Stimulated activated CD8-positive, alpha-beta memory T cell treated with anti-CD3 and anti-CD28 coated beads, Interleukin-12 subunit alpha, Interleukin-12 subunit beta, amount 100 ng/mL, for 1 hour (primary cell): ENCODE results near the gene NRXN3.

Experiments used
- DNase-seq: peaks from one replicate; pipeline ENCODE4 v3.0.0-alpha.2; 2020; ENCODE audit warnings: low read depth

Gene NRXN3

GRCh38 chr14:78829274-78829673 is 659.1 kb downstream of the NRXN3 start:
- no peak for DNase-seq

GRCh38 chr14:78834766-78835451 is 664.7 kb downstream of the NRXN3 start:
- no peak for DNase-seq

- DNase-seq, result no peak
Measured at GRCh38 chr14:78835909-78836308, 665.7 kb downstream of the NRXN3 start.

GRCh38 chr14:78836777-78837176 is 666.6 kb downstream of the NRXN3 start:
- DNase-seq, result no peak

GRCh38 chr14:78838959-78839358 is 668.8 kb downstream of the NRXN3 start:
- no peak for DNase-seq

GRCh38 chr14:78840898-78841297 is 670.7 kb downstream of the NRXN3 start:
- DNase-seq, result no peak

GRCh38 chr14:78847801-78848200 is 677.6 kb downstream of the NRXN3 start:
- DNase-seq, result no peak

GRCh38 chr14:78848234-78848820 is 678.2 kb downstream of the NRXN3 start:
- DNase-seq, result no peak

GRCh38 chr14:78849952-78850351 is 679.8 kb downstream of the NRXN3 start:
- no peak for DNase-seq

GRCh38 chr14:78851189-78851588 is 681.0 kb downstream of the NRXN3 start:
- DNase-seq, result no peak

- no peak for DNase-seq
Measured at GRCh38 chr14:78852040-78852439, 681.9 kb downstream of the NRXN3 start.

GRCh38 chr14:78857974-78858373 is 687.8 kb downstream of the NRXN3 start:
- DNase-seq, result no peak

GRCh38 chr14:78863143-78863542 is 693.0 kb downstream of the NRXN3 start:
- DNase-seq, result no peak

GRCh38 chr14:78872837-78873236 is 702.7 kb downstream of the NRXN3 start:
- no peak for DNase-seq

- DNase-seq, result no peak
Measured at GRCh38 chr14:78873581-78873980, 703.4 kb downstream of the NRXN3 start.

GRCh38 chr14:78875049-78875448 is 704.9 kb downstream of the NRXN3 start:
- DNase-seq, result no peak

- no peak for DNase-seq
Measured at GRCh38 chr14:78885884-78886283, 715.7 kb downstream of the NRXN3 start.

- no peak for DNase-seq
Measured at GRCh38 chr14:78897443-78897842, 727.3 kb downstream of the NRXN3 start.

GRCh38 chr14:78902010-78902623 is 731.9 kb downstream of the NRXN3 start:
- no peak for DNase-seq

GRCh38 chr14:78904094-78904493 is 733.9 kb downstream of the NRXN3 start:
- DNase-seq, result no peak

- DNase-seq, result no peak
Measured at GRCh38 chr14:78917462-78917861, 747.3 kb downstream of the NRXN3 start.

GRCh38 chr14:78921856-78922255 is 751.7 kb downstream of the NRXN3 start:
- DNase-seq, result no peak

GRCh38 chr14:78927261-78927660 is 757.1 kb downstream of the NRXN3 start:
- no peak for DNase-seq

GRCh38 chr14:78933166-78933565 is 763.0 kb downstream of the NRXN3 start:
- DNase-seq, result no peak
